K562 (cell line): ENCODE measurements around the gene STXBP4. TPM values are rescaled to one million over a fixed set of nuclear protein-coding genes. Genes with fewer than 3 reads are reported as not detected.

Source experiments
- ATAC-seq: fragments of 200-7000 bp; cut with Tn5 transposase; 3 replicates; pipeline ENCODE4 v1.9.1; 2020; ENCODE audit warnings: moderate library complexity
- BruUV-seq: library from RNA; stranded (reverse); fragments of 400-500 nt; replicated peaks from 2 replicates; lab custom pipeline; 2021; lab: Mats Ljungman, UMichigan
- CTCF ChIA-PET: fragments of 300-600 bp; formaldehyde crosslinking; extraction: SDS; loops from one replicate; lab custom pipeline; 2021; ENCODE audit warnings: low intra/inter-chr PET ratio; lab: Yijun Ruan, JAX
- POLR2A ChIA-PET: fragments of 300-600, 350-650 bp; sonication (Branson Sonifier 250); formaldehyde crosslinking; extraction: SDS; loops from one replicate; lab custom pipeline; 2021; ENCODE audit warnings: antibody characterized with exemption, inconsistent platforms; lab: Yijun Ruan, JAX
- DNase-seq, 4 experiments: peaks; one replicate each; pipeline versions ENCODE4 v3.0.0 to v3.0.0-alpha.2; 2011 to 2018; ENCODE audit warnings: low spot score in 3 of 4, mixed read lengths in 3 of 4; ENCODE audit errors: extremely low read depth in 1 of 4
- FAIRE-seq: peaks from 2 replicates; lab custom pipeline; 2011; peaks lifted over from hg19 to GRCh38; lab: Jason Lieb, UNC
- H2AFZ ChIP-seq: 2 replicates; pipeline ENCODE4 v1.6.0; 2011; ENCODE audit warnings: low read depth, low read length, control low read depth, inconsistent platforms
- H3K27ac ChIP-seq: fragments of 200-600 bp; 3 replicates; pipeline ENCODE4 v1.8.0; 2011; ENCODE audit warnings: low read depth, mild to moderate bottlenecking, control low read depth, inconsistent platforms, low read length, moderate library complexity, mixed read lengths; ENCODE audit errors: extremely low read depth
- H3K27me3 ChIP-seq, 2 experiments: fragments of 300-600 bp in 1 of 2; 2 replicates in 1 of 2; 3 replicates in 1 of 2; pipeline versions ENCODE4 v1.6.0 to v1.8.0; 2011; ENCODE audit warnings: inconsistent platforms in 2 of 2, low read length in 2 of 2, mild to moderate bottlenecking in 1 of 2, mixed read lengths in 1 of 2, moderate library complexity in 1 of 2; ENCODE audit not compliant: control insufficient read depth in 2 of 2, insufficient read depth in 2 of 2
- H3K36me3 ChIP-seq: fragments of 300-600 bp; 3 replicates; pipeline ENCODE4 v1.8.0; 2011; ENCODE audit warnings: mild to moderate bottlenecking, low read length, inconsistent platforms; ENCODE audit not compliant: control insufficient read depth, insufficient read depth
- H3K4me1 ChIP-seq, 2 experiments: fragments of 200-600 bp in 1 of 2; replicated peaks in 1 of 2; 2 replicates in 1 of 2; 3 replicates in 1 of 2; pipeline versions ENCODE4 v1.5.1 to v1.8.0; 2011; ENCODE audit warnings: inconsistent platforms in 2 of 2, low read length in 2 of 2, mild to moderate bottlenecking in 1 of 2, mixed read lengths in 1 of 2, moderate library complexity in 1 of 2; ENCODE audit not compliant: control insufficient read depth in 2 of 2, insufficient read depth in 2 of 2
- H3K4me2 ChIP-seq: 2 replicates; pipeline ENCODE4 v1.6.1; 2011; ENCODE audit warnings: low read length, control low read depth, inconsistent platforms, mixed read lengths; ENCODE audit not compliant: insufficient read depth
- H3K4me3 ChIP-seq: fragments of 200-600 bp; sonication (generic), shearing (Covaris generic); 2 replicates; pipeline ENCODE4 v1.5.1; 2016; ENCODE audit warnings: control low read depth, inconsistent platforms
- H3K79me2 ChIP-seq: fragments of 200-600 bp; 3 replicates; pipeline ENCODE4 v1.8.0; 2011; ENCODE audit warnings: low read length, inconsistent platforms; ENCODE audit not compliant: control insufficient read depth, insufficient read depth
- H3K9ac ChIP-seq, 2 experiments: 2 replicates each; pipeline versions ENCODE4 v1.6.0 to v1.6.1; 2011; ENCODE audit warnings: low read depth in 2 of 2, low read length in 2 of 2, control low read depth in 1 of 2, inconsistent platforms in 1 of 2, mild to moderate bottlenecking in 1 of 2, mixed read lengths in 1 of 2; ENCODE audit not compliant: insufficient read depth in 1 of 2
- H3K9me1 ChIP-seq: one replicate; pipeline ENCODE4 v1.6.0; 2011; ENCODE audit warnings: inconsistent platforms, mild to moderate bottlenecking, low read length, moderate library complexity; ENCODE audit not compliant: control insufficient read depth, insufficient read depth
- H3K9me3 ChIP-seq: replicated peaks from 2 replicates; pipeline ENCODE4 v1.5.1; 2011; ENCODE audit warnings: low read depth, low read length, inconsistent platforms; ENCODE audit not compliant: control insufficient read depth, insufficient read depth
- H4K20me1 ChIP-seq: replicated peaks from 2 replicates; pipeline ENCODE4 v1.6.1; 2011; ENCODE audit warnings: low read length, inconsistent platforms, mixed read lengths; ENCODE audit not compliant: control insufficient read depth, insufficient read depth
- AFF4 ChIP-seq: sonication (generic); formaldehyde crosslinking; IDR thresholded peaks from 2 replicates; pipeline ENCODE4 v1.8.0; 2023; ENCODE audit warnings: mild to moderate bottlenecking, missing genetic modification reagents
- ARHGAP35 ChIP-seq: fragments of 450-650 bp; IDR thresholded peaks from 2 replicates; pipeline ENCODE4 v1.6.1; 2018; ENCODE audit not compliant: partially characterized antibody
- CEBPB ChIP-seq: fragments of 450-650 bp; IDR thresholded peaks from 2 replicates; pipeline ENCODE4 v1.6.1; 2016; ENCODE audit warnings: missing genetic modification characterization, missing compliant biosample characterization
- CREB1 ChIP-seq, 2 experiments: sonication (generic) in 1 of 2; formaldehyde crosslinking in 1 of 2; IDR thresholded peaks; 2 replicates each; pipeline versions ENCODE4 v1.6.1 to v1.8.0; 2012 to 2022; ENCODE audit warnings: inconsistent platforms in 1 of 2, mild to moderate bottlenecking in 1 of 2, missing genetic modification reagents in 1 of 2, moderate library complexity in 1 of 2
- NFE2 ChIP-seq: IDR thresholded peaks from 2 replicates; pipeline ENCODE4 v1.6.1; 2014; ENCODE audit warnings: antibody characterized with exemption, low read depth
- XRCC5 ChIP-seq: fragments of 200-400 bp; formaldehyde crosslinking; IDR thresholded peaks from 2 replicates; pipeline ENCODE4 v1.6.1; 2017; ENCODE audit warnings: low read depth, mild to moderate bottlenecking, low read length
- ZBTB11 ChIP-seq, 3 experiments: fragments of 200-800 bp in 1 of 3; fragments of 250-450 bp in 1 of 3; fragments of 450-650 bp in 1 of 3; sonication (Bioruptor Pico) in 1 of 3; sonication (Bioruptor generic) in 1 of 3; formaldehyde crosslinking in 1 of 3; IDR thresholded peaks; 2 replicates each; pipeline versions ENCODE4 v1.6.1 to v1.8.0; 2016 to 2022; ENCODE audit warnings: mild to moderate bottlenecking in 2 of 3, missing genetic modification characterization in 2 of 3, missing compliant biosample characterization in 1 of 3, moderate library complexity in 1 of 3
- ZNF764 ChIP-seq: fragments of 250-450 bp; sonication (Bioruptor Pico); IDR thresholded peaks from 2 replicates; pipeline ENCODE4 v1.4.0; 2020; ENCODE audit warnings: low read depth, mild to moderate bottlenecking, moderate library complexity
- ZNF766 ChIP-seq: fragments of 200-800 bp; sonication (Bioruptor generic); conservative IDR thresholded peaks from 2 replicates; pipeline ENCODE4 v1.6.1; 2016; ENCODE audit warnings: missing genetic modification characterization, missing compliant biosample characterization
- WGBS: fragments of 100-300 bp; shearing (Covaris generic); methylation state at CpG from one replicate; pipeline ENCODE4 v1.1.6; 2016; ENCODE audit warnings: low coverage, mixed read lengths; ENCODE audit not compliant: insufficient coverage; ENCODE audit errors: missing lambda C conversion rate; 5-methylcytosine and 5-hydroxymethylcytosine counted together
- in situ Hi-C: fragments of 300-500 bp; cut with MboI; formaldehyde crosslinking; loops from 4 replicates; pipeline ENCODE4 v1.15.0; 2018; ENCODE audit warnings: inconsistent platforms, mixed read lengths
- intact Hi-C: fragments of 100-400 bp; cut with micrococcal nuclease; formaldehyde crosslinking; loops from 2 replicates; pipeline ENCODE4 v1.14.2; 2022
- polyA plus RNA-seq, 8 experiments: library from polyadenylated mRNA; depleted of rRNA in 4 of 8; stranded (reverse) in 5 of 8; unstranded in 3 of 8; fragments of >200 nt; fragmentation: Nextera tagmentation in 2 of 8; fragmentation: Illumina TruSeq in 1 of 8; extraction: Ambion mirVana in 2 of 8; extraction: Trizol in 1 of 8; gene quantifications; 2 replicates each; pipeline versions ENCODE4 v1.2.1 to v1.2.3, GENCODE V29; 2011 to 2014; ENCODE audit warnings: inconsistent platforms in 1 of 8, missing spikeins in 1 of 8
- total RNA-seq, 7 experiments: library from RNA; depleted of rRNA in 6 of 7; stranded (reverse); fragments of >200 nt in 6 of 7; fragmentation: Illumina TruSeq in 2 of 7; extraction: Trizol in 2 of 7; gene quantifications; 2 replicates each; pipeline versions ENCODE4 v1.2.1 to v1.2.3, GENCODE V29; 2011 to 2021; ENCODE audit warnings: low replicate concordance in 1 of 7
- TF ChIP-seq, protein P1 (sequence below), 3 experiments: fragments of 200-800 bp in 1 of 3; sonication (Bioruptor generic) in 1 of 3; sonication (generic) in 1 of 3; formaldehyde crosslinking in 1 of 3; IDR thresholded peaks; 2 replicates each; pipeline versions ENCODE4 v1.6.1 to v1.8.0; 2016 to 2022; ENCODE audit warnings: mild to moderate bottlenecking in 2 of 3, missing compliant biosample characterization in 2 of 3, missing genetic modification characterization in 2 of 3, missing genetic modification reagents in 1 of 3
- TF ChIP-seq, protein P2 (sequence below): sonication (generic); formaldehyde crosslinking; IDR thresholded peaks from 2 replicates; pipeline ENCODE4 v1.8.1; 2023; ENCODE audit warnings: mild to moderate bottlenecking, missing genetic modification reagents

The STXBP4 gene
- total and polyA plus RNA-seq, 9 of the 15 experiments (the other 6 are each of a cell fraction or from before 2014, with no cell fraction given) = 11.6 to 23.2 (median 18.5) TPM

DNA sequence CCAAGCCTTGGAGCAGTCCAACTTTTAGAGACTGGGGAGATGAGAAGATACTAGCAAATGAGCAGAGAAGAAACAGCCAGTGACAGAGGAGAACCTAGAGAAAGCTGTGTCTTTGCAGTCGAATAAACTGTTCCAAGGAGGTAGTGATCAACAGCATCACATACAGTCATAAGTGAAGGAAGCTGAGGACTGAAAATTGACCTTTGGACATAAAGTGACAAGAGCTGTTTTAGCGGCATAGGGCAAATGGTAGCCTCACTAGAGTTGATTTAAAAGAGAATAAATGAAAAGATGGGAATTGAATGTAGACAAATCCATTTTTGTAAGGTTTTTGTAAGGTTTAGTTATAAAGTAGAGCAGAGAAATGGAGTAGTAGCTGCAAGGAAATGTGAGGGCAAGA, 165.0 kb downstream of the STXBP4 start:
- Histone ChIP-seq H3K79me2 (no peaks in the 10 kb centered on the region), H3K4me1 (no peaks in the 10 kb centered on the region), H3K27me3 (no peaks in the 10 kb centered on the region), H2AFZ (no peak overlapping the region), H3K4me3 (no peak overlapping the region), H3K9me1 (no peaks in the 10 kb centered on the region), H4K20me1 (no peaks in the 10 kb centered on the region), H3K9me3 (no peaks in the 10 kb centered on the region), H3K4me2 (no peak overlapping the region), H3K27ac (no peak overlapping the region), H3K9ac (no peak overlapping the region), H3K36me3 (no peaks in the 10 kb centered on the region)
- ATAC-seq (no peak), FAIRE-seq (no peak), DNase-seq (no peak)
- ChIA-PET CTCF (no interaction called here), POLR2A (interaction anchor here (0.6 kb wide), 1 partner anchor 28 kb away, joined by 3 read pairs; no protein-coding TSS in a partner anchor)
- intact Hi-C loops = no loop called here
- BruUV-seq = no TSS peak
- WGBS = 3% methylated on average over 2 of the region's 2 CpGs
- in situ Hi-C loops = no loop called here
- TF ChIP-seq ZNF764 (CRISPR knock-in tag) (no peak), CREB1 (IDR thresholded peaks at IDR 0.05) (no peak), CREB1 (CRISPR knock-in tag; IDR thresholded peaks at IDR 0.05) (no peak), ZBTB11 (CRISPR knock-in tag; IDR thresholded peaks at IDR 0.05) (no peak), XRCC5 (no peak), AFF4 (CRISPR knock-in tag) (no peak), ARHGAP35 (no peak), ZNF766 (CRISPR knock-in tag) (no peak), CEBPB (no peak), NFE2 (no peak)
- TF ChIP-seq, protein P1, sequence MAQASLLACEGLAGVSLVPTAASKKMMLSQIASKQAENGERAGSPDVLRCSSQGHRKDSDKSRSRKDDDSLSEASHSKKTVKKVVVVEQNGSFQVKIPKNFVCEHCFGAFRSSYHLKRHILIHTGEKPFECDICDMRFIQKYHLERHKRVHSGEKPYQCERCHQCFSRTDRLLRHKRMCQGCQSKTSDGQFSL (CRISPR knock-in tag; IDR thresholded peaks at IDR 0.05) = no peak
- TF ChIP-seq, protein P1 (tag; IDR thresholded peaks at IDR 0.05) = no peak
- TF ChIP-seq, protein P2, sequence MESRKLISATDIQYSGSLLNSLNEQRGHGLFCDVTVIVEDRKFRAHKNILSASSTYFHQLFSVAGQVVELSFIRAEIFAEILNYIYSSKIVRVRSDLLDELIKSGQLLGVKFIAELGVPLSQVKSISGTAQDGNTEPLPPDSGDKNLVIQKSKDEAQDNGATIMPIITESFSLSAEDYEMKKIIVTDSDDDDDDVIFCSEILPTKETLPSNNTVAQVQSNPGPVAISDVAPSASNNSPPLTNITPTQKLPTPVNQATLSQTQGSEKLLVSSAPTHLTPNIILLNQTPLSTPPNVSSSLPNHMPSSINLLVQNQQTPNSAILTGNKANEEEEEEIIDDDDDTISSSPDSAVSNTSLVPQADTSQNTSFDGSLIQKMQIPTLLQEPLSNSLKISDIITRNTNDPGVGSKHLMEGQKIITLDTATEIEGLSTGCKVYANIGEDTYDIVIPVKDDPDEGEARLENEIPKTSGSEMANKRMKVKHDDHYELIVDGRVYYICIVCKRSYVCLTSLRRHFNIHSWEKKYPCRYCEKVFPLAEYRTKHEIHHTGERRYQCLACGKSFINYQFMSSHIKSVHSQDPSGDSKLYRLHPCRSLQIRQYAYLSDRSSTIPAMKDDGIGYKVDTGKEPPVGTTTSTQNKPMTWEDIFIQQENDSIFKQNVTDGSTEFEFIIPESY (CRISPR knock-in tag) = no peak
